ENCODE data around the gene HOMER2. TPM values are rescaled to one million over a fixed set of nuclear protein-coding genes. Genes with fewer than 3 reads are reported as not detected.
"Not testable (repeated sequence)": the region's sequence is repeated elsewhere in the genome, so short reads cannot be mapped to it uniquely, and the experiment has no call there.

Gene HOMER2
- total RNA-seq, 1 donor from 2014 or later = 21.3 TPM

DNA sequence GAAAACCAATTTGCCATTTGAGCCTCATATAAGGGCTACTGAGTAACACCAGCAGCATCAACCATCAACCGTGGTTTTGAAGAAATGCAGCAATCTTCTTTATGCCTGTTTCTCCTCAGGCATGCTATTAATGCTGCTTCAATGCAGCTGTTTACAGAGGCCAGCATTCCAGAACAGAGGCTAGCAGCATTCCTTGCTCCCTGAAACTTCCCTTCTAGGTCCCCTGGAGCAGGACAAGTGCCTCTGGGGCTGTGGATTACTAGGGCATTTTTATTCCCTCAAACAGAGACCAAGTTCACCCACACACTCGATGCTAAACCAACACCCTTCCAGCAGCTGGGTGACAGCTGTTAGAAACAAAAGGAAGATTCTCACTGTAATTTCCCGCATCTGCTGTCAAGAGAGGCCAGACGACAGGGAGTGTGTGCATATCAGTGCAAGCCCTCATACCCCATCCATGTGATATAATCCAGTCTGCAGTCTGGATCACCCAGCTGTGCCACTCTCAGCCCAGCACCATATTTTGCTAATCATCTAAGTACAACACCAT is 57.5 kb downstream of the HOMER2 start:
- H3K4me1 Mint-ChIP-seq (ENCODE audit: low read depth) = peaks cover 6% of the 10 kb centered on the region
- H3K27ac Mint-ChIP-seq = no peak overlapping the region
- H3K9me3 Mint-ChIP-seq = no peaks in the 10 kb centered on the region
- intact Hi-C loops (cut with micrococcal nuclease) = no loop called here
- peaks cover 11% of the 10 kb centered on the region for H3K27me3 Mint-ChIP-seq (ENCODE audit: insufficient read depth)
- DNase-seq (ENCODE audit: low spot score) = no peak
- H3K36me3 Mint-ChIP-seq (ENCODE audit: low read depth) = no peaks in the 10 kb centered on the region
- H3K4me3 Mint-ChIP-seq = no peak overlapping the region

DNA sequence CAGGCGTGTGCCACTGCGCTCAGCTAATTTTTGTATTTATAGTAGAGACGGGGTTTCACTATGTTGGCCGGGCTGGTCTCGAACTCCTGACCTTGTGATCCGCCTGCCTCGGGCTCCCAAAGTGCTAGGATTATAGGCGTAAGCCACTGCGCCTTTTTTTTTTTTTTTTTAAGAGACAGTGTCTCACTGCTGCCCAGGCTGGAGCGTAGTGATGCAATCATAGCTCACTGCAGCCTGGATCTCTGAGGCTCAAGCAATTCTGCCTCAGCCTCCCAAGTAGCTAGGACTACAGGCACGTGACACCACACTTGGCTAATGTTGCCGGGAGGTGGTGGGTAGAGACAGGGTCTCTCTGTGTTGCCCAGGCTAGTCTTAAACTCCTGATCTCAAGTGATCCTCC is 59.0 kb downstream of the HOMER2 start:
- intact Hi-C loops (cut with micrococcal nuclease); H3K27ac Mint-ChIP-seq; H3K9me3 Mint-ChIP-seq; H3K4me1 Mint-ChIP-seq (ENCODE audit: low read depth); H3K4me3 Mint-ChIP-seq; DNase-seq (ENCODE audit: low spot score); H3K27me3 Mint-ChIP-seq (ENCODE audit: insufficient read depth); H3K36me3 Mint-ChIP-seq (ENCODE audit: low read depth): not testable (repeated sequence)

DNA sequence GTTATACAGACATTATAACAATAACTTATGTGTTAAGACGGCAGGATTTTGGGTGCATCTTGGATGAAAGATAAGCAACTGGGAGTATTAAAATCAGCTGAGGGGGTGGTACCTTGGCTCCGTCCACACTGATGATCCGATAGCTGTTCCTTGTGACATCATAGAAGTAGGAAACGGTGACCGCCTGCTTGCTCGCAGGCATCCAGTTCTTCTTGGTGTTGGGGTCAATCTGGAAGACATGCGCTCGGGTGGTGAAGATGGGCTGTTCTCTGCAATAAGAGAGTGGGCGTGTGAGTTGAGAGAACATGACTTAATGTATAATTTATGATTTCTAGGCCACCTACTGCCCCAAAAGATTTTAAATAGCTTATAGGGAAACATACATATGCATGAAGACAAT is 59.9 kb downstream of the HOMER2 start:
- intact Hi-C loops (cut with micrococcal nuclease) = no loop called here

DNA sequence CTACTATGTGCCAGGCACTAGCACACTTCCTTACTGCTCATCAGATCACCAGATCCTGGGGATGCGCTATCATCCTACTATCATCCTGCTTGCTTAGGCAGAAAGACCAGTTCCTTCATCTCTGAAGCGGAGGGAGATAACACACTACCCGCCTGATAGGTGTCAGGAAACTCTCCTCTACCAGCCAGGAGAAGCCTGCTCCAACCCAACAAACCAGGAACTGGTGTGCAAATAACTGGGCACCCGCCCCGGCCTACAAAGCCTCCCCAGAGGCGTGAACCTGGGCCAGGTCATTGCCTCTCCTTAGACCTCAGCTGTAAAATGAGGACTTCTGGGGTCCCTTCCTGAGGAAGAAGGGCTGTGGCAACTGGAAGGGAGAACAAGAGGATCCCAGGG is 61.5 kb downstream of the HOMER2 start:
- H3K4me3 Mint-ChIP-seq = no peak overlapping the region
- no peaks in the 10 kb centered on the region for H3K36me3 Mint-ChIP-seq (ENCODE audit: low read depth)
- no peak overlapping the region for H3K27ac Mint-ChIP-seq
- no peaks in the 10 kb centered on the region for H3K9me3 Mint-ChIP-seq
- no peaks in the 10 kb centered on the region for H3K4me1 Mint-ChIP-seq (ENCODE audit: low read depth)
- no peak for DNase-seq (ENCODE audit: low spot score)
- intact Hi-C loops (cut with micrococcal nuclease) = no loop called here
- H3K27me3 Mint-ChIP-seq (ENCODE audit: insufficient read depth) = peaks cover 2% of the 10 kb centered on the region

More for the DNA sequence above, 59.9 kb downstream of the HOMER2 start:
- DNase-seq (ENCODE audit: low spot score) = no peak
- peaks cover 2% of the 10 kb centered on the region for H3K27me3 Mint-ChIP-seq (ENCODE audit: insufficient read depth)
- no peaks in the 10 kb centered on the region for H3K4me1 Mint-ChIP-seq (ENCODE audit: low read depth)
- H3K9me3 Mint-ChIP-seq = no peaks in the 10 kb centered on the region
- H3K27ac Mint-ChIP-seq = no peak overlapping the region
- no peak overlapping the region for H3K4me3 Mint-ChIP-seq
- no peaks in the 10 kb centered on the region for H3K36me3 Mint-ChIP-seq (ENCODE audit: low read depth)

GRCh38 chr15:82890338-82890994 is 62.1 kb downstream of the HOMER2 start:
- Mint-ChIP-seq H3K27ac (no peak overlapping the region), H3K4me3 (no peak overlapping the region), H3K36me3 (ENCODE audit: low read depth) (no peaks in the 10 kb centered on the region), H3K4me1 (ENCODE audit: low read depth) (no peaks in the 10 kb centered on the region), H3K27me3 (ENCODE audit: insufficient read depth) (peaks cover 2% of the 10 kb centered on the region), H3K9me3 (no peaks in the 10 kb centered on the region)
- DNase-seq (ENCODE audit: low spot score) = no peak
- intact Hi-C loops (cut with micrococcal nuclease) = no loop called here

DNA sequence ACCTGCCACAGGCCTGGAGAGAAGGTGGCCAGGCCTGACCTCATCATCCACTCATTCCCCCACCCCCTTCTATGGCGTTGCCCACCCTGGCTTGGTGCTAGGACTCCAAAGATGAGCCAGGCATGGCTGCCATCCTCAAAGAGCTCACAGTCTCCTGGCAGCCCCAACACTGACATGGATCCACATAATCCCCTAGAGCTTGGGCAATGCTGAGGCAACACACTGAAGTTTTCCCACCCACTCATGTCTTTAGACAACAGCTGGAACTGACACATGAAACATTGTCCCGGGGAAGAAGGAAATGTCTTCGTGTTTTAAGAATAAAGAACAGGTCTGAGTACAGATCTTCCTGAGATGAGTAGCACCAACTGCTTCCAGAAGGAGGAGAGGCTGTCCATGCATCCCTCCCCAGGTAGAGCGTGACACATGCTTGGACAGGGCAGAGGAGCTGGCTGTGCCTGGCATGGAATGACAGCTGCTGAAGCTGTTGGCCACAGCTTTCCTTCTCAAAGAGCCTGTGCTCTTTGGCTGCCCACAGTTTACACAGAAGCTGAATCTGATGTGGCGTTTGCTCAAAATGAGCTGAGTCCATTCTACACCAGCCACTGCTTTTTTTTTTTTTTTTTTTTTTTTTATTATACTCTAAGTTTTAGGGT is 70.1 kb downstream of the HOMER2 start:
- Mint-ChIP-seq H3K4me1 (ENCODE audit: low read depth) (no peaks in the 10 kb centered on the region), H3K4me3 (no peak overlapping the region), H3K27ac (no peak overlapping the region), H3K9me3 (no peaks in the 10 kb centered on the region), H3K27me3 (ENCODE audit: insufficient read depth) (peaks cover 5% of the 10 kb centered on the region), H3K36me3 (ENCODE audit: low read depth) (no peaks in the 10 kb centered on the region)
- DNase-seq (ENCODE audit: low spot score) = no peak
- intact Hi-C loops (cut with micrococcal nuclease) = no loop called here

DNA sequence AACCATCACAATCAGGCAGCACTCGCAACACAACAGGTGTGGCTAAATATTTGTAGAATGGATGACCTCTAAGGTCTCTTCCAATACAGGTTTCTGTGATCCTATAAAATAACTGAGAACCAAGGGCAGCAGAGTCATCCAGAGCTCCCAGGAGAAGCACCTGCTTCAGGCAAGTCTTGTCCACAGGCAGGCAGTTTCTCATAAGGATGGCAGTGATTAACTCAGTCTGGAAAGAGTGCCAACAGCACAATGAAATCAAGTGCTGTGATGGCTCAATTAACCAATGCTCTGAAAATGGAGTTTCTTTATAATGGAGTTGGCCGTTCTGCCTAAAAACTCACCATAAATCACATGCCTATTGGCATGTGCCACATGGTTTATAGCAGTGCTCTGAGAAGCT is 70.8 kb downstream of the HOMER2 start:
- Mint-ChIP-seq H3K27ac (no peak overlapping the region), H3K36me3 (ENCODE audit: low read depth) (no peaks in the 10 kb centered on the region), H3K4me1 (ENCODE audit: low read depth) (no peaks in the 10 kb centered on the region), H3K27me3 (ENCODE audit: insufficient read depth) (peaks cover 5% of the 10 kb centered on the region), H3K4me3 (no peak overlapping the region), H3K9me3 (no peaks in the 10 kb centered on the region)
- no peak for DNase-seq (ENCODE audit: low spot score)
- intact Hi-C loops (cut with micrococcal nuclease) = no loop called here

- H3K27me3 Mint-ChIP-seq (ENCODE audit: insufficient read depth) = peaks cover 5% of the 10 kb centered on the region
- no peak for DNase-seq (ENCODE audit: low spot score)
- H3K36me3 Mint-ChIP-seq (ENCODE audit: low read depth) = no peaks in the 10 kb centered on the region
- H3K27ac Mint-ChIP-seq = no peak overlapping the region
- H3K4me1 Mint-ChIP-seq (ENCODE audit: low read depth) = no peaks in the 10 kb centered on the region
- no peaks in the 10 kb centered on the region for H3K9me3 Mint-ChIP-seq
- H3K4me3 Mint-ChIP-seq = no peak overlapping the region
- intact Hi-C loops (cut with micrococcal nuclease) = no loop called here
Measured at GRCh38 chr15:82880704-82881103, 71.8 kb downstream of the HOMER2 start.

- intact Hi-C loops (cut with micrococcal nuclease) = no loop called here
- Mint-ChIP-seq H3K27ac (no peak overlapping the region), H3K36me3 (ENCODE audit: low read depth) (no peaks in the 10 kb centered on the region), H3K27me3 (ENCODE audit: insufficient read depth) (peaks cover 5% of the 10 kb centered on the region), H3K9me3 (no peaks in the 10 kb centered on the region), H3K4me3 (no peak overlapping the region), H3K4me1 (ENCODE audit: low read depth) (no peaks in the 10 kb centered on the region)
- no peak for DNase-seq (ENCODE audit: low spot score)
Measured at GRCh38 chr15:82878325-82878724, 74.2 kb downstream of the HOMER2 start.

DNA sequence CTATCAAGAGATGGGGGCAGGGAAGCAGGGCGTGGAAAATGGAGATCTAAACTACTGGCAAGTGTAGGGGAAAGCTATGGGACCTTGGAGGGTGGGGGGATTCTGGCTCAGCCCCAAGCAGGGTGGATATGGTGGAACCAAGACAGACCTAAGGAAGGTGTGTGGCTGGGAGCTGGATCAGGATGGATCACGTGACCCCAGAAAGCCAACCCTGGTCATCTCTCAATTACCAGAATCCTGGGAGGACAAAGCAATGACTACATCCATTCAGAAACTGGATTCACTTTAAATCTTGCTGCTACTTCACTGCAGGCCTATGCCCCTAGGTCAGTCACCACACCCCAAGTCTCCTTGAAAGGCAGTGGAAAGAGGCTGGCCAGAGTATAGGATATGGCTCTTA is 74.7 kb downstream of the HOMER2 start:
- no peaks in the 10 kb centered on the region for H3K9me3 Mint-ChIP-seq
- no peaks in the 10 kb centered on the region for H3K4me1 Mint-ChIP-seq (ENCODE audit: low read depth)
- peaks cover 5% of the 10 kb centered on the region for H3K27me3 Mint-ChIP-seq (ENCODE audit: insufficient read depth)

DNA sequence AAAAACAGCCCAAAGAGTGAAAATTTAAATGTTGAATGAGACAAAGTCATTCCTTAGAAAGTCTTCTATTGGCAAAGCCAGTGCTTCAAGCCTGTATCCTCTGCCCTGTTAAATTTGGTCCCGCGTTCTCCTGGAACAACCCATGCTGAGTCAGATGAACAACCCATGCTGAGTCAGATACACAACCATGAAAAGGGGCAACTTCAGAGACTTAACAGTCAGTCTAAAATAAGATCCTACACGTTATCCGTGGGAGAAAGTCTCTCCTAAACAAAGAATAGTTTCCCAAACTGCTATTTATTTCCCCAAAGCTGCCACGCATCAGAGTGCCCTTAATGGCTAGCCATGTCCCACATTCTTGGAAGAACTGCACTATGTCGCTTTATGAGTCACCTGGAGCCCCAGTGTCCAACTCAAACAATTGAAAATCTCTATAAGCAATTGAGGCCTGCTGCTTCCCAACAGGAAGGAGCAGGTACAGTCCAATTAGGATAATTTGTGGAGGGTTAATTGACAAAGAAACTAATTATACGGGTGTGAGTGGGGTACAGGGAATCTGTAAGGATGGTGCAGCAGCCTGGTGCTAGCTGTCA is 77.0 kb downstream of the HOMER2 start:
- Mint-ChIP-seq H3K4me3 (no peak overlapping the region), H3K9me3 (no peaks in the 10 kb centered on the region), H3K36me3 (ENCODE audit: low read depth) (no peaks in the 10 kb centered on the region), H3K27me3 (ENCODE audit: insufficient read depth) (peaks cover 17% of the 10 kb centered on the region), H3K27ac (no peak overlapping the region), H3K4me1 (ENCODE audit: low read depth) (no peaks in the 10 kb centered on the region)
- intact Hi-C loops (cut with micrococcal nuclease) = no loop called here
- no peak for DNase-seq (ENCODE audit: low spot score)

More for the DNA sequence above, 74.7 kb downstream of the HOMER2 start:
- intact Hi-C loops (cut with micrococcal nuclease) = no loop called here
- Mint-ChIP-seq H3K36me3 (ENCODE audit: low read depth) (no peaks in the 10 kb centered on the region), H3K4me3 (no peak overlapping the region), H3K27ac (no peak overlapping the region)
- no peak for DNase-seq (ENCODE audit: low spot score)

- Mint-ChIP-seq H3K36me3 (ENCODE audit: low read depth) (no peaks in the 10 kb centered on the region), H3K4me1 (ENCODE audit: low read depth) (no peaks in the 10 kb centered on the region), H3K4me3 (no peak overlapping the region), H3K27ac (no peak overlapping the region), H3K9me3 (no peaks in the 10 kb centered on the region), H3K27me3 (ENCODE audit: insufficient read depth) (peaks cover 15% of the 10 kb centered on the region)
- intact Hi-C loops (cut with micrococcal nuclease) = no loop called here
- DNase-seq (ENCODE audit: low spot score) = no peak
Measured at GRCh38 chr15:82874961-82875360, 77.6 kb downstream of the HOMER2 start.

DNA sequence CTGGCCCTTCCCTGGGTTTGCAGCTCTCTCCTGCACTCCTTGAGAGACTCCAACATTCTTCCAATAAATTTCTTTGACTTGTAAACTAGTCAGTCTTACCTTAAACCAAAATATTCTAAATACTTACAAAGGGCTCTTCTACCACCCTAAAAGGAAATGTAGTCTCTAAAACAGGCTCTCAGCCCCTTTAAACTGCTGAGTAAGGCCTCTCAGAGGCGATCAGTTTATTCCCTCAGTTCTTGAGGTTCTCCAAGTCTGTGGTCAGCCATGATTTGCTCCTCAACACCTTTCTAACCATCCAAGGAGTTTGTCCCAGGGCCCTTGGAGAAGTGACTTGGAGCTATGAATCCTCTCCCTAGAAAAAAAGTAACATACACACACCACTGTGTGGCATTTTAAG is 78.3 kb downstream of the HOMER2 start:
- no peaks in the 10 kb centered on the region for H3K4me1 Mint-ChIP-seq (ENCODE audit: low read depth)
- no peak overlapping the region for H3K27ac Mint-ChIP-seq
- no peak for DNase-seq (ENCODE audit: low spot score)
- no peak overlapping the region for H3K4me3 Mint-ChIP-seq
- no peaks in the 10 kb centered on the region for H3K36me3 Mint-ChIP-seq (ENCODE audit: low read depth)
- H3K27me3 Mint-ChIP-seq (ENCODE audit: insufficient read depth) = peaks cover 15% of the 10 kb centered on the region
- no peaks in the 10 kb centered on the region for H3K9me3 Mint-ChIP-seq
- intact Hi-C loops (cut with micrococcal nuclease) = no loop called here
